ENCODE measurements around the gene EVC2. TPM values are rescaled to one million over a fixed set of nuclear protein-coding genes. Genes with fewer than 3 reads are reported as not detected.

Gene EVC2
- total RNA-seq, 1 donor from 2014 or later = 1.4 TPM

DNA sequence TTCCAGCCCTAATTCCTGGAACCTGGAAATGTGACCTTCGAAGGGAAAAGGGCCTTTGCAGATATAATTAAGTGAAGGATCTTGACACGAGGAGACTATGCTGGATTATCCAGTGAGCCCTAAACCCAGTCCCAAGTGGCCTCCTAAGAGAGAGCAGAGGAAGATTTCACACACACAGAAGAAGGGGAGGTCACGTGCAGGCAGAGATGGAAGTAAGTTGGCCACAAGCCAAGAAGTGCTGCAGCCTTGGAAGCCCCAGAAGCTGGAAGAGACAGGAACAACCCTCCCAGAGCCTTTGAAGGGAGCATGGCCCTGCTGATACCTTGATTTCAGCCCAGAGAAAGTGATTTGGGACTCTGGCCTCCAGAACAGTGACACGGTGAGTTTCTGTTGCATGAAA lies 51.9 kb downstream of the EVC2 start:
- H3K36me3 ChIP-seq = peaks cover 12% of the 10 kb centered on the region
- no peak overlapping the region for H3K4me3 ChIP-seq
- no peaks in the 10 kb centered on the region for H3K4me1 ChIP-seq
- no peak overlapping the region for H3K27ac ChIP-seq (replicated peaks)
- H3K9me3 ChIP-seq (replicated peaks) = peaks cover 12% of the 10 kb centered on the region
- intact Hi-C loops (cut with micrococcal nuclease) = no loop called here
- no peaks in the 10 kb centered on the region for H3K27me3 ChIP-seq (ENCODE audit: low read depth)
- no peak for DNase-seq
- TF ChIP-seq CTCF (IDR thresholded peaks at IDR 0.05; ENCODE audit: borderline replicate concordance) = no peak

DNA sequence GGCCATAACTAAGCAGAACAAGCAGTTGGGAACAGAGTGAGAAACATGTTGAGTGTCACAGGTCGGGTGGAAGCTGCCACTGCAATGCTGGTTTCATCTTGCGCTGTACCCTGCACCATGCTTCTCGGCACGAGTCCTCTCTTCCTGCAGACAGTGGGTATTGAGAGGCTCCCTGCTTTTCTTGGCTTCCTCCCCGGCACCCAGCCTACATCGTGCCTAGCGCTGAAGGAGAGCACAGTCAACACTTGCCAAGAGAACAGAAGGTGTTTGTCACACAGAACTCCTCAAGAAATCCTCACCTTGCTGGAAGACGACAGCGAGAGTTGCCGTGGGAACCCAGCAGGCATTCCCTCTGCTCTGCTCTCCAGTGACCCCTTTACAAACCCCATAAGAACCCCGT lies 53.6 kb downstream of the EVC2 start:
- Histone ChIP-seq H3K4me3 (no peak overlapping the region), H3K27ac (replicated peaks) (no peak overlapping the region), H3K27me3 (ENCODE audit: low read depth) (no peaks in the 10 kb centered on the region), H3K36me3 (no peaks in the 10 kb centered on the region), H3K4me1 (no peaks in the 10 kb centered on the region), H3K9me3 (replicated peaks) (no peaks in the 10 kb centered on the region)
- TF ChIP-seq CTCF (IDR thresholded peaks at IDR 0.05; ENCODE audit: borderline replicate concordance) = no peak
- intact Hi-C loops (cut with micrococcal nuclease) = no loop called here
- DNase-seq = no peak

GRCh38 chr4:5651089-5651488 lies 57.3 kb downstream of the EVC2 start:
- intact Hi-C loops (cut with micrococcal nuclease) = no loop called here

DNA sequence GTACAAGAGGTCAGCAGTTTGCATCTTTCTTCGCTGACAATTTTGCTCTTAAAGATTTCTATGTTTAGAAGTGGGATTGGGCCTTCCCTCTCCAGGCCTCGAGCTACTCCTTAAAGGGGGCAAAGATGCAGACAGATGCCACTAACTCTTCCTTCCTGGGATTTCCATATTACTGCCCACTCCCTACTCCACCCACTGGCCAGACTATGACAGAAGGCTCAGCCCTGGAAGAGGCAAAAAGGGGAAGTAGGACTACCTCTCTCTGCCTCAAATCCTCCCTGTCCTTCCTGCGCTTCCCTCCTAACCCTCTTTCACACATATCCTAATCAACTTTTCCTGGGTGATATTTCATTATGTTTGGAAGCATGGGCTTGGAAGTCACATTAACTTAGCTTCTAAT lies 58.3 kb downstream of the EVC2 start:
- Histone ChIP-seq H3K27ac (replicated peaks) (no peak overlapping the region), H3K4me1 (no peaks in the 10 kb centered on the region), H3K9me3 (replicated peaks) (no peaks in the 10 kb centered on the region), H3K27me3 (ENCODE audit: low read depth) (no peaks in the 10 kb centered on the region), H3K36me3 (no peaks in the 10 kb centered on the region), H3K4me3 (no peak overlapping the region)
- no peak for DNase-seq
- intact Hi-C loops (cut with micrococcal nuclease) = no loop called here
- no peak for TF ChIP-seq CTCF (IDR thresholded peaks at IDR 0.05; ENCODE audit: borderline replicate concordance)

More at GRCh38 chr4:5651089-5651488, 57.3 kb downstream of the EVC2 start:
- H3K36me3 ChIP-seq = no peaks in the 10 kb centered on the region
- TF ChIP-seq CTCF (IDR thresholded peaks at IDR 0.05; ENCODE audit: borderline replicate concordance) = no peak
- no peaks in the 10 kb centered on the region for H3K4me1 ChIP-seq
- H3K27me3 ChIP-seq (ENCODE audit: low read depth) = no peaks in the 10 kb centered on the region
- no peaks in the 10 kb centered on the region for H3K9me3 ChIP-seq (replicated peaks)
- no peak overlapping the region for H3K27ac ChIP-seq (replicated peaks)
- DNase-seq = no peak
- H3K4me3 ChIP-seq = no peak overlapping the region

GRCh38 chr4:5647351-5647750 lies 61.0 kb downstream of the EVC2 start:
- no peaks in the 10 kb centered on the region for H3K9me3 ChIP-seq (replicated peaks)
- no peaks in the 10 kb centered on the region for H3K4me1 ChIP-seq
- H3K4me3 ChIP-seq = no peak overlapping the region
- intact Hi-C loops (cut with micrococcal nuclease) = no loop called here
- DNase-seq = no peak
- H3K27me3 ChIP-seq (ENCODE audit: low read depth) = no peaks in the 10 kb centered on the region
- TF ChIP-seq CTCF (IDR thresholded peaks at IDR 0.05; ENCODE audit: borderline replicate concordance) = no peak
- H3K36me3 ChIP-seq = no peaks in the 10 kb centered on the region
- H3K27ac ChIP-seq (replicated peaks) = no peak overlapping the region

- Histone ChIP-seq H3K36me3 (peaks cover 8% of the 10 kb centered on the region), H3K4me3 (no peak overlapping the region), H3K9me3 (replicated peaks) (no peaks in the 10 kb centered on the region), H3K27me3 (ENCODE audit: low read depth) (no peaks in the 10 kb centered on the region), H3K4me1 (peaks cover 7% of the 10 kb centered on the region), H3K27ac (replicated peaks) (no peak overlapping the region)
- intact Hi-C loops (cut with micrococcal nuclease) = no loop called here
- no peak for TF ChIP-seq CTCF (IDR thresholded peaks at IDR 0.05; ENCODE audit: borderline replicate concordance)
- no peak for DNase-seq
Observed at GRCh38 chr4:5640096-5640495, 68.3 kb downstream of the EVC2 start.

Data from left ventricle myocardium inferior (tissue), 1 donor.